Panc1 (cell line): ENCODE measurements around the gene OR4D1. TPM values are rescaled to one million over a fixed set of nuclear protein-coding genes. Genes with fewer than 3 reads are reported as not detected.

ENCODE experiments used
- ATAC-seq: fragments of 200-7000 bp; cut with Tn5 transposase; 2 replicates; pipeline ENCODE4 v1.9.1; 2020; ENCODE audit warnings: mild to moderate bottlenecking, moderate library complexity
- BruUV-seq: library from RNA; stranded (reverse); fragments of 400-500 nt; replicated peaks from 2 replicates; lab custom pipeline; 2021; lab: Mats Ljungman, UMichigan
- CTCF ChIA-PET: fragments of 300-600 bp; sonication (Branson Sonifier 250); formaldehyde crosslinking; loops from one replicate; lab custom pipeline; 2022; ENCODE audit warnings: antibody characterized with exemption; lab: Charles Lee
- POLR2A ChIA-PET: fragments of 300-600 bp; sonication (Branson Sonifier 250); formaldehyde crosslinking; loops from one replicate; lab custom pipeline; 2022; ENCODE audit warnings: antibody characterized with exemption; lab: Charles Lee
- DNase-seq: peaks from one replicate; pipeline ENCODE4 v3.0.0-alpha.2; 2010; ENCODE audit warnings: low read depth, low spot score
- H3K27ac ChIP-seq: 2 replicates; pipeline ENCODE4 v1.5.1; 2011; ENCODE audit warnings: mild to moderate bottlenecking, low read length, inconsistent platforms
- H3K27me3 ChIP-seq: fragments of 200-500 bp; sonication (Bioruptor generic); 2 replicates; pipeline ENCODE4 v1.6.0; 2014; ENCODE audit warnings: low read length, inconsistent platforms; ENCODE audit not compliant: control insufficient read depth, insufficient read depth
- H3K36me3 ChIP-seq: fragments of 200-500 bp; sonication (Bioruptor generic); 2 replicates; pipeline ENCODE4 v1.5.1; 2014; ENCODE audit warnings: inconsistent platforms, mild to moderate bottlenecking, low read length, moderate library complexity; ENCODE audit not compliant: control insufficient read depth, insufficient read depth
- H3K4me1 ChIP-seq: 2 replicates; pipeline ENCODE4 v1.5.1; 2011; ENCODE audit warnings: inconsistent platforms, mild to moderate bottlenecking, low read length, moderate library complexity; ENCODE audit not compliant: control insufficient read depth, insufficient read depth
- H3K4me3 ChIP-seq, 2 experiments: 2 replicates each; pipeline ENCODE4 v1.5.1; 2011 to 2012; ENCODE audit warnings: low read depth in 2 of 2, low read length in 2 of 2, mild to moderate bottlenecking in 2 of 2, inconsistent platforms in 1 of 2, moderate library complexity in 1 of 2
- H3K9me3 ChIP-seq: fragments of 200-500 bp; sonication (Bioruptor generic); 2 replicates; pipeline ENCODE4 v1.5.1; 2014; ENCODE audit warnings: low read depth, mild to moderate bottlenecking, inconsistent platforms, low read length, moderate library complexity; ENCODE audit not compliant: control insufficient read depth, insufficient read depth
- CTCF ChIP-seq: fragments of 450-650 bp; IDR thresholded peaks from 2 replicates; pipeline ENCODE4 v1.5.1; 2017; ENCODE audit warnings: mild to moderate bottlenecking
- in situ Hi-C: cut with HindIII; loops from 2 replicates; pipeline ENCODE4 v1.10.0; 2016; ENCODE audit warnings: low sequenced_read_pairs, low pct_unique_long_range_greater_than_20kb
- intact Hi-C: fragments of 100-400 bp; cut with micrococcal nuclease; formaldehyde crosslinking; loops from one replicate; pipeline ENCODE4 v1.10.0; 2022; ENCODE audit not compliant: unreplicated experiment
- total RNA-seq: library from RNA; stranded (reverse); gene quantifications from one replicate; pipeline ENCODE4 v1.2.1, GENCODE V29; 2021; ENCODE audit not compliant: unreplicated experiment
- TF ChIP-seq, protein P1 (sequence below), 2 experiments: IDR thresholded peaks; 2 replicates each; pipeline ENCODE4 v1.6.1; 2011 to 2012; ENCODE audit warnings: low read depth in 2 of 2, control low read depth in 1 of 2, low read length in 1 of 2, mild to moderate bottlenecking in 1 of 2, moderate library complexity in 1 of 2; ENCODE audit not compliant: insufficient read depth in 1 of 2

Gene OR4D1
- total RNA-seq, 1 experiment from 2014 or later, result 0.05 TPM

GRCh38 chr17:58161566-58161965 lies 13.4 kb downstream of the OR4D1 start:
- ChIA-PET CTCF (no interaction called here), POLR2A (no interaction called here)
- Histone ChIP-seq H3K4me3 (no peak overlapping the region), H3K27ac (no peak overlapping the region), H3K36me3 (no peaks in the 10 kb centered on the region), H3K9me3 (no peaks in the 10 kb centered on the region), H3K4me1 (0 out of 2 replicates have a peak, but pooled peaks cover 2% of the 10 kb centered on the region), H3K27me3 (peaks cover 68% of the 10 kb centered on the region)
- ATAC-seq, result no peak
- no TSS peak for BruUV-seq
- TF ChIP-seq, protein P1, sequence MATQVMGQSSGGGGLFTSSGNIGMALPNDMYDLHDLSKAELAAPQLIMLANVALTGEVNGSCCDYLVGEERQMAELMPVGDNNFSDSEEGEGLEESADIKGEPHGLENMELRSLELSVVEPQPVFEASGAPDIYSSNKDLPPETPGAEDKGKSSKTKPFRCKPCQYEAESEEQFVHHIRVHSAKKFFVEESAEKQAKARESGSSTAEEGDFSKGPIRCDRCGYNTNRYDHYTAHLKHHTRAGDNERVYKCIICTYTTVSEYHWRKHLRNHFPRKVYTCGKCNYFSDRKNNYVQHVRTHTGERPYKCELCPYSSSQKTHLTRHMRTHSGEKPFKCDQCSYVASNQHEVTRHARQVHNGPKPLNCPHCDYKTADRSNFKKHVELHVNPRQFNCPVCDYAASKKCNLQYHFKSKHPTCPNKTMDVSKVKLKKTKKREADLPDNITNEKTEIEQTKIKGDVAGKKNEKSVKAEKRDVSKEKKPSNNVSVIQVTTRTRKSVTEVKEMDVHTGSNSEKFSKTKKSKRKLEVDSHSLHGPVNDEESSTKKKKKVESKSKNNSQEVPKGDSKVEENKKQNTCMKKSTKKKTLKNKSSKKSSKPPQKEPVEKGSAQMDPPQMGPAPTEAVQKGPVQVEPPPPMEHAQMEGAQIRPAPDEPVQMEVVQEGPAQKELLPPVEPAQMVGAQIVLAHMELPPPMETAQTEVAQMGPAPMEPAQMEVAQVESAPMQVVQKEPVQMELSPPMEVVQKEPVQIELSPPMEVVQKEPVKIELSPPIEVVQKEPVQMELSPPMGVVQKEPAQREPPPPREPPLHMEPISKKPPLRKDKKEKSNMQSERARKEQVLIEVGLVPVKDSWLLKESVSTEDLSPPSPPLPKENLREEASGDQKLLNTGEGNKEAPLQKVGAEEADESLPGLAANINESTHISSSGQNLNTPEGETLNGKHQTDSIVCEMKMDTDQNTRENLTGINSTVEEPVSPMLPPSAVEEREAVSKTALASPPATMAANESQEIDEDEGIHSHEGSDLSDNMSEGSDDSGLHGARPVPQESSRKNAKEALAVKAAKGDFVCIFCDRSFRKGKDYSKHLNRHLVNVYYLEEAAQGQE (IDR thresholded peaks at IDR 0.05; ENCODE audit: insufficient read depth in 1 of 2, low read depth in 2 of 2, low read length in 1 of 2), result no peak
- TF ChIP-seq CTCF, result no peak
- in situ Hi-C loops (no loop called here), intact Hi-C loops (no loop called here)
- DNase-seq, result no peak

GRCh38 chr17:58165981-58166380 lies 17.8 kb downstream of the OR4D1 start:
- Histone ChIP-seq H3K4me1 (no peaks in the 10 kb centered on the region), H3K9me3 (no peaks in the 10 kb centered on the region), H3K36me3 (no peaks in the 10 kb centered on the region), H3K27me3 (peaks cover 68% of the 10 kb centered on the region), H3K4me3 (no peak overlapping the region), H3K27ac (no peak overlapping the region)
- ChIA-PET CTCF (no interaction called here), POLR2A (no interaction called here)
- ATAC-seq (no peak), DNase-seq (no peak)
- BruUV-seq, result no TSS peak
- in situ Hi-C loops, result no loop called here
- TF ChIP-seq, protein P1 (IDR thresholded peaks at IDR 0.05; ENCODE audit: insufficient read depth in 1 of 2, low read depth in 2 of 2, low read length in 1 of 2), result peak; percentile 21 to 77; a peak in 2 of 4 replicates
- no peak for TF ChIP-seq CTCF
- intact Hi-C loops, result no loop called here
